Stimulated activated CD4-positive, alpha-beta T cell treated with anti-CD3 and anti-CD28 coated beads, Interleukin-12 subunit alpha, Interleukin-12 subunit beta, amount 100 ng/mL, for 4 hours (primary cell): Measurements from ENCODE around the gene EN2.
A peak's percentile ranks its signal among the peaks of the same experiment; 100 is the strongest.

Source experiments
- DNase-seq: peaks from one replicate; pipeline ENCODE4 v3.0.0-alpha.2; 2020

The EN2 gene

GRCh38 chr7:155458111-155458877, at the start of gene EN2:
TSS of gene EN2 (plus strand) at chr7:155458129. CDS start at chr7:155458378, 249 bp downstream.
- DNase-seq = no peak

GRCh38 chr7:155408651-155409586, 49.0 kb upstream of the EN2 start:
- DNase-seq = no peak

GRCh38 chr7:155409980-155410379, 47.9 kb upstream of the EN2 start:
- DNase-seq = no peak

GRCh38 chr7:155410431-155410830, 47.5 kb upstream of the EN2 start:
- DNase-seq = no peak

GRCh38 chr7:155411718-155412415, 46.1 kb upstream of the EN2 start:
- no peak for DNase-seq

GRCh38 chr7:155412416-155413253, 45.3 kb upstream of the EN2 start:
- peak; percentile 52 for DNase-seq

GRCh38 chr7:155414547-155415492, 43.1 kb upstream of the EN2 start:
- DNase-seq = no peak

GRCh38 chr7:155416646-155417380, 41.1 kb upstream of the EN2 start:
- no peak for DNase-seq

- DNase-seq = no peak
Observed at GRCh38 chr7:155418304-155418703, 39.6 kb upstream of the EN2 start.

- DNase-seq = no peak
Observed at GRCh38 chr7:155418941-155419755, 38.8 kb upstream of the EN2 start.

GRCh38 chr7:155420116-155420515, 37.8 kb upstream of the EN2 start:
- DNase-seq = no peak

- no peak for DNase-seq
Observed at GRCh38 chr7:155422151-155422550, 35.8 kb upstream of the EN2 start.

- no peak for DNase-seq
Observed at GRCh38 chr7:155422599-155423336, 35.2 kb upstream of the EN2 start.

- no peak for DNase-seq
Observed at GRCh38 chr7:155423337-155424285, 34.3 kb upstream of the EN2 start.

- DNase-seq = no peak
Observed at GRCh38 chr7:155424301-155425010, 33.5 kb upstream of the EN2 start.

GRCh38 chr7:155425011-155425340, 33.0 kb upstream of the EN2 start:
- DNase-seq = no peak

- no peak for DNase-seq
Observed at GRCh38 chr7:155425887-155426286, 32.0 kb upstream of the EN2 start.
